GM21367 (cell line): ENCODE results near the gene PSAT1.

Source experiments
- ATAC-seq: cut with Tn5 transposase; IDR thresholded peaks from one replicate; pipeline ENCODE4 v1.9.1; 2021; ENCODE audit not compliant: unreplicated experiment

The PSAT1 gene

GRCh38 chr9:78365748-78366697, 69.1 kb downstream of the PSAT1 start:
- no peak for ATAC-seq

DNA sequence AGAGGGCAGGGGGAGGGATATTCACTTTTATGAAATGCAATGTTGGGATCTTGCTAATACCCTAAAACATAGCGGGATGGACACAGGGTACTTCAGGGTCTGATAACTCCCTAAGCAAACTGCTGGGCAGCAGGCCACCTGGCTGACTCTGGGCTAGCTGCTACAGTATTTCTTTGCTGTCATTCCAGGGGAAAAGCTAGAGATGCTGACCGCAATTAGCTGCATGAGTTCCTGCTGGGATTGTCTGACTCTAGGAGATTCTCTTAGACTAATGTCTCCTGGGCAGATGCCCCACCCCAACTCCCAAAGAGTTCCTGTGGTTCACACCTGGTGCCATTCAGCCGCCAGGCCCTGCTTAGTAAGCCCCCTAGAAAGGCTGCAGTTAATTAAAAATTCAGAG, 69.9 kb downstream of the PSAT1 start:
- ATAC-seq: no peak

GRCh38 chr9:78368236-78368635, 71.3 kb downstream of the PSAT1 start:
- ATAC-seq: no peak

- ATAC-seq: peak; percentile 65
These were observed 72.8 kb downstream of the PSAT1 start for GRCh38 chr9:78369639-78370219.

DNA sequence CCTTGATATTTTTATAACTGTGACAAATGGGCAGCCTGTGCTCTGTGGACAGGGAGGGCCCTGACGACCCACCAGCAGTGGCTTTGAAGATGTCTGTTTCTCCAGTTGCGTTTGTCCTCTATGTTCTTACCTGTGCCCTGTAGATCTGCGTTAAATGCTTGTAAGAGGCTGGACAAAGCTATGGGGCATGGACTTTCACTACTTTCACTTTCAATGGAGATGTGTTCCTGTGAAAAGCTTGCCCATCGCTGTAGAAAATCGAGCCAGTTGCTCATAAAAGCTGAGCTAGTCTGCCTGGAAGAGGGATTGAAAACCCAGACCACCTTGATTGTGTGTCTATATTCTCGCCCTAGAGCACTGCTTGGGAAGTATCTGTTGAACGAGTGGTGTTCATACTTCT, 74.1 kb downstream of the PSAT1 start:
- ATAC-seq: no peak

- ATAC-seq: no peak
These were observed 75.1 kb downstream of the PSAT1 start for GRCh38 chr9:78371981-78372380.
